NCI-H526 (cell line): ENCODE data around the gene KAT6B.

Experiments used
- DNase-seq, 2 experiments: peaks; one replicate each; lab custom pipeline; 2025; lab: John Stamatoyannopoulos, UW

The KAT6B gene

GRCh38 chr10:75068523-75068922, 242.1 kb downstream of the KAT6B start:
- no peak for DNase-seq

- no peak for DNase-seq
Measured at GRCh38 chr10:75070476-75070875, 244.1 kb downstream of the KAT6B start.

DNA sequence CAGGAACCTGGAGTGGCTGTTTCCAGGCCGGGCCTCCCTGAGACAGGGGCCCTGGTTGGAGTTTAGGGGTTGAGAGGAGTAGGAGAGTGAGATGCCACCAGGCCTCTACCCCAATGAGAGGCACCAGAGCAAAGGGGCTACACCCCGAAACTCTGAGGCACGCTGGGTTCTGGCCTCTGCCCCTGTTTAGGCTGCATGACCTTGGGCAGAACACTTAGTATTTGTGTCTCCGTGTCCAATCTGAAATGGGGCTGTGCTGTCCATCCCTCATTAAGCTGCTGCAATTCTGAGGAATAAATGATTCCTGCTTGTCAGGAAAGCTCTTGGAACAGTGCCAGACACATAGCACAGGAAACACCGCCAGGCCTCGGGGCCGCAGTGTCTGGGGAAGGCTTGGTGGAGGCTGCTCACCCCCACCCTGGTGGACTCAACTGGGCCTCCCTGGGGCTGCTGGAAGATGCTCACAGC, 244.6 kb downstream of the KAT6B start:
- DNase-seq, result no peak

GRCh38 chr10:75071756-75072155, 245.4 kb downstream of the KAT6B start:
- DNase-seq, result no peak

- no peak for DNase-seq
Measured at GRCh38 chr10:75072727-75073126, 246.3 kb downstream of the KAT6B start.

DNA sequence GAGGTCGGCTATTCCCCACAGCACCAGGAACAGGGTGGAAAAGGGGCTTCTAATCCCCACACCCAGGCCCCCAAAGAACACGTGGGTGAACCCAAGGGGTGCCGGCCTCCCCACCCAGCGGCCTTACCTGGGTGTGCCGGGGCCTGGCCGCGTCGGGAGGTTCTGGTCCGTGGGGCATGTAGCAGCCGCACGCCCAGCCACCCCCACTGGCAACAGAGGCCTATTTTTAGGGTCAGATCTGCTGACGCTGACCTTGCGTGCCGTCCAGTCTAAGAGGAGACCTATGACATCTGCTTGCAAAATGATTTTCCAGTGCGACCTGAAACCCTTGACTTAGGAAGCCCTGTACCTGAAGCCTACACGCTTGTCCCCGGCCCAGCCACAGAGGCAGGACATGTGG, 247.0 kb downstream of the KAT6B start:
- no peak for DNase-seq

DNA sequence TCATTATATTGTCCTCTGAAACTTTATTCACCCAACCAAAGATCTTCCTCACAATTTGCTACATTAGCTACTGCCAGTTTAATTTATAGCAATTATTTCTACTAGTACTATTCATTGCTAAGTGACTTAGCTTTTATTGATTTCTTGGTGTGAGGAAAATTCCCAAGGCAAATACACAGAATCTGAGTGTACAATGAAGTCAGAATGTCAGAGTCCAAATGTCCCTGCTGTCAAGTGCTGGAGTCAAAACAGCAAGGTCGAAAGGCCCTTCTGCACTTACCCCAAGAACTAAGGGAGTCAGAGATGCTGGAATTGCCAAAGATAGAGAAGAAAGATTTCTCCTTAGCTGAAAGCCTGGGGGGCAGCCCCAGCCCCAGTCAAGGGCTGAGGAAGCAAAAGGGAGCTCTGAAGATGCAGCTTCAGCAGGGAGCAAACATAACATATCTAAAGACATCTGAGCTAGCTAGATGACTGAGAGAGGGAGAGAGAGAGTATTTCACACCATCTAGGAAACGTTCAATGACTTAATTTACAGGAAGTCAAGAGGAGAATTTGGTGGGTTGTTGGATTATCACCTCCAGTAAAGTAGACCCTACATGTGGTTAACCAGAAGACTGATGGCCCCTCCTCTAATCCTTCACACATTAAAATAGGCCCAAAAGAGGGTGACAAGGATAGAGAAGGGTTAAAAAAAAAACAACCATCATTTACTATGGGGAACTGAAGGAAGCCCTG, 248.5 kb downstream of the KAT6B start:
- no peak for DNase-seq

GRCh38 chr10:75076348-75076747, 249.9 kb downstream of the KAT6B start:
- no peak for DNase-seq

DNA sequence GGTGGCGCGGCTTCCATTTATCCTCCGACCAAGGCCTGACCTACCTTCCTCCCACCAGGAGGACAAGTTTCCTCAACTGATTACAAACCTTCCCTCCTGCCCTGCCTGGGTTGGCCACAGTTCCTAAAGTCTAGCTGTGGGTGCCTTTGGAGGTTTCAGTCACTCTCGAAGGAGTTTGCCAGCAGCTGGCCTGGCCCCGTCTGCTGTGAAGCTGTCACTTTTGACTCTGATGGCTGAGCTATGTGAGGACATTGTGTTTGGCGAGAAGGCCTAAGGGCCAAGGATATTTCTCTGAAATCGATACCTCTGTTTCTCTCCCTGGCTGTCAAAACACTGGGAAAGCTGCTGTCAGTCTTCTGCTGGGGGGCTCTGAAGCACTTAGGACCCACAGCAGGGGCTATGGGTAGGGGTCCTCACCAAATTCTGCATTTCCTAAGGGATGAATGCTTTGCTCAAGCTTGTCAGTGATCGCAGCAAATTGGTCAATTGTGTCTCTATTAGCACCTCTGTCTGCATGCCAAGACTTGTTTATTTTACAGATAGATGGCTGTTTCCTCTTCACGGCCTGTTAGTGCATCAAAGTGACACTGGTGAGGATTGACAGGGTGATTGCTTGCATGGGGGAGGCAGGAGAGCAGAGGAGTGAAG, 253.2 kb downstream of the KAT6B start:
- DNase-seq, result no peak

- no peak for DNase-seq
Measured at GRCh38 chr10:75080554-75080953, 254.2 kb downstream of the KAT6B start.

DNA sequence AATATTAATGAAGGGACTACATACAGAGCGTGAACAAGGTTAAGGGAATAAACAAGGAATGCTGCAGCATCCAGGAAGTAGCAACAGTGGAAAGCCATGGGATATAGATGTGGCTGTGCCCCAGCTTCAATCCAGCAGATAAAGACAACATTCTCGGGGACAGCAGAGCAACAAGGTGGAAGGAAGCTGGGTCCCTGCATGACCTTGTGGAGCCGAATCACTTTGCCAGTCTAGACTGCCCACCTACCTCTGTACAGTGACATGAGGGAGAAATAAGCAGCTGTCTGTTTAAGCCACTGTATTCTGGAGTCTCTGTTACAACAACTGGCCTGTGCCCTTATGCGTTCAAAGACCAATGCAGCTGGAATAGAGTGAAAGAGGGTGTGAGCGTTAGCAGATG, 255.0 kb downstream of the KAT6B start:
- no peak for DNase-seq
